Measurements from ENCODE around the gene PCDHB11.
"Not testable (repeated sequence)": the region's sequence is repeated elsewhere in the genome, so short reads cannot be mapped to it uniquely, and the experiment has no call there.

PCDHB11 gene

GRCh38 chr5:141186897-141187512 lies 12.4 kb upstream of the PCDHB11 start, which contains the start of gene PCDHB9:
TSS of gene PCDHB9 (plus strand) at chr5:141187161. CDS start at chr5:141187319, 158 bp downstream.
- DNase-seq (ENCODE audit: low read depth) = no peak
- peak; percentile 18 for TF ChIP-seq CTCF (IDR thresholded peaks at IDR 0.05; ENCODE audit: insufficient read depth, low read depth, low read length, missing control alignments)
- H3K4me3 ChIP-seq (ENCODE audit: low read length) = no peak within 1 kb of the TSS

- H3K4me3 ChIP-seq (ENCODE audit: low read length); DNase-seq (ENCODE audit: low read depth): not testable (repeated sequence)
Observed at GRCh38 chr5:141188682-141189081, 10.7 kb upstream of the PCDHB11 start.

- DNase-seq (ENCODE audit: low read depth) = not testable (repeated sequence)
Observed at GRCh38 chr5:141189131-141189530, 10.3 kb upstream of the PCDHB11 start.

GRCh38 chr5:141192110-141192725 lies 7.2 kb upstream of the PCDHB11 start, which contains the start of gene PCDHB10:
TSS of gene PCDHB10 (plus strand) at chr5:141192353. CDS start at chr5:141192553, 200 bp downstream.
- peak; percentile 23 for DNase-seq (ENCODE audit: low read depth)
- H3K4me3 ChIP-seq (ENCODE audit: low read length) = no peak within 1 kb of the TSS
- TF ChIP-seq CTCF (IDR thresholded peaks at IDR 0.05; ENCODE audit: insufficient read depth, low read depth, low read length, missing control alignments) = peak; percentile 23

More at GRCh38 chr5:141189131-141189530, 10.3 kb upstream of the PCDHB11 start:
- H3K4me3 ChIP-seq (ENCODE audit: low read length) = not testable (repeated sequence)

- not testable (repeated sequence) for DNase-seq (ENCODE audit: low read depth); H3K4me3 ChIP-seq (ENCODE audit: low read length)
Observed at GRCh38 chr5:141194332-141194731, 5.1 kb upstream of the PCDHB11 start.

- DNase-seq (ENCODE audit: low read depth) = no peak
- no peak overlapping the region for H3K4me3 ChIP-seq (ENCODE audit: low read length)
- TF ChIP-seq CTCF (IDR thresholded peaks at IDR 0.05; ENCODE audit: insufficient read depth, low read depth, low read length, missing control alignments) = no peak
Observed at GRCh38 chr5:141196363-141196762, 3.1 kb upstream of the PCDHB11 start.

GRCh38 chr5:141201126-141201525 lies 1.7 kb downstream of the PCDHB11 start:
- not testable (repeated sequence) for DNase-seq (ENCODE audit: low read depth); H3K4me3 ChIP-seq (ENCODE audit: low read length)

- DNase-seq (ENCODE audit: low read depth); H3K4me3 ChIP-seq (ENCODE audit: low read length): not testable (repeated sequence)
Observed at GRCh38 chr5:141201646-141202045, 2.2 kb downstream of the PCDHB11 start.

- no peak for DNase-seq (ENCODE audit: low read depth)
- no peak for TF ChIP-seq CTCF (IDR thresholded peaks at IDR 0.05; ENCODE audit: insufficient read depth, low read depth, low read length, missing control alignments)
- H3K4me3 ChIP-seq (ENCODE audit: low read length) = no peak within 1 kb of the TSS
Observed at GRCh38 chr5:141208478-141208877, 9.1 kb downstream of the PCDHB11 start, which contains the start of gene PCDHB12. TSS of gene PCDHB12 (plus strand) at chr5:141208719. CDS start at chr5:141208908, 189 bp downstream.

- not testable (repeated sequence) for DNase-seq (ENCODE audit: low read depth); H3K4me3 ChIP-seq (ENCODE audit: low read length)
Observed at GRCh38 chr5:141210281-141210680, 10.9 kb downstream of the PCDHB11 start.

GRCh38 chr5:141210849-141211248 lies 11.4 kb downstream of the PCDHB11 start:
- DNase-seq (ENCODE audit: low read depth); H3K4me3 ChIP-seq (ENCODE audit: low read length): not testable (repeated sequence)
